OCI-LY3 (cell line): ENCODE results near the gene OSBPL9.

ENCODE experiments used
- H2AFZ ChIP-seq: fragments of 200-600, 300-600 bp; shearing (Covaris generic); 2 replicates; pipeline ENCODE4 v1.6.0; 2014; ENCODE audit warnings: antibody characterized with exemption, low read depth, low read length
- H3K27ac ChIP-seq: fragments of 200-600, 300-600 bp; sonication (generic); 2 replicates; pipeline ENCODE4 v1.5.1; 2014; ENCODE audit warnings: mild to moderate bottlenecking, low read length, moderate library complexity, mixed read lengths
- H3K27me3 ChIP-seq: fragments of 200-600, 300-600 bp; sonication (generic); 2 replicates; pipeline ENCODE4 v1.6.1; 2014; ENCODE audit warnings: low read depth, low read length, mixed read lengths
- H3K36me3 ChIP-seq: fragments of 200-600, 300-600 bp; sonication (generic); replicated peaks from 2 replicates; pipeline ENCODE3; 2014; ENCODE audit warnings: low read depth, low read length, mixed read lengths
- H3K4me1 ChIP-seq: fragments of 300-600, 200-600 bp; sonication (generic); 2 replicates; pipeline ENCODE4 v1.6.1; 2014; ENCODE audit warnings: low read length, mixed read lengths
- H3K4me2 ChIP-seq: fragments of 200-600, 300-600 bp; sonication (generic); 2 replicates; pipeline ENCODE4 v1.6.1; 2014; ENCODE audit warnings: low read length, mixed read lengths
- H3K4me3 ChIP-seq: fragments of 300-600, 200-600 bp; sonication (generic); 2 replicates; pipeline ENCODE4 v1.5.1; 2014; ENCODE audit warnings: antibody characterized with exemption, mild to moderate bottlenecking, low read length, moderate library complexity
- H3K79me2 ChIP-seq: fragments of 300-600, 200-600 bp; shearing (Covaris generic); 2 replicates; pipeline ENCODE4 v1.6.1; 2014; ENCODE audit warnings: mild to moderate bottlenecking, low read length, mixed read lengths
- H3K9ac ChIP-seq: fragments of 300-600, 200-600 bp; shearing (Covaris generic); 2 replicates; pipeline ENCODE4 v1.6.0; 2014; ENCODE audit warnings: mild to moderate bottlenecking, low read length, moderate library complexity
- H3K9me3 ChIP-seq: fragments of 200-600, 300-600 bp; shearing (Covaris generic); 2 replicates; pipeline ENCODE4 v1.6.1; 2014; ENCODE audit warnings: low read length, mixed read lengths; ENCODE audit not compliant: insufficient read depth
- H4K20me1 ChIP-seq: fragments of 200-600, 300-600 bp; sonication (generic); 2 replicates; pipeline ENCODE4 v1.6.1; 2016; ENCODE audit warnings: low read length, mixed read lengths; ENCODE audit not compliant: insufficient read depth
- EZH2phosphoT487 ChIP-seq: fragments of 200-600 bp; shearing (Covaris generic); IDR thresholded peaks from 2 replicates; pipeline ENCODE4 v1.6.1; 2018; ENCODE audit warnings: antibody characterized with exemption, mixed run types, low read depth
- TF ChIP-seq, protein P1 (sequence below): fragments of 200-600, 300-600 bp; sonication (generic); IDR thresholded peaks from 2 replicates; pipeline ENCODE4 v1.5.1; 2014; ENCODE audit warnings: antibody characterized with exemption, low read length, low read depth

OSBPL9 gene

DNA sequence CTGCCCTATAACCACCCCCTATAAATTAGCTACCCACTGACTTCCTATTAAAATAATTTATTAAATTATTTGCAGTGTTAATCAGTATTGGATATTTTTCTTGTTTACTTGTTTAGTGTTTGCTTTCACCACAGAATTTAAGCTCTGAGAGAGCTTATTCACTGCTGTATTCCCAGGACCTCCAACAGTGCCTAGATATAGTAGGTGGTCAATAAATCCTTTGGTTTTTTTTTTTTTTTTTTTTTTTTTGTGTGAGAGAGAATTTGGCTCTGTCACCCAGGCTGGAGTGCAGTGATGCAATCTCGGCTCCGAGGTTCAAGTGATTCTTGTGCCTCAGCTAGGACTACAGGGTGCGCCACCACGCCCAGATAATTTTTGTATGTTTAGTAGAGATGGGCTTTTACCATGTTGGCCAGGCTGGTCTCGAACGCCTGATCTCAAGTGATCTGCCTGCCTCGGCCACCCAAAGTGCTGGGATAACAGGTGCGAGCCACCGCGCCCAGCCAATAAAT, 1.1 kb upstream of the OSBPL9 start:
- H4K20me1 ChIP-seq, result no peaks in the 10 kb centered on the region
- H3K9ac ChIP-seq, result no peak overlapping the region
- no peak overlapping the region for H2AFZ ChIP-seq
- no peaks in the 10 kb centered on the region for H3K9me3 ChIP-seq
- no peaks in the 10 kb centered on the region for H3K36me3 ChIP-seq
- peaks cover 5% of the 10 kb centered on the region; the same call in 1 of the 2 replicates for H3K79me2 ChIP-seq
- TF ChIP-seq, protein P1, sequence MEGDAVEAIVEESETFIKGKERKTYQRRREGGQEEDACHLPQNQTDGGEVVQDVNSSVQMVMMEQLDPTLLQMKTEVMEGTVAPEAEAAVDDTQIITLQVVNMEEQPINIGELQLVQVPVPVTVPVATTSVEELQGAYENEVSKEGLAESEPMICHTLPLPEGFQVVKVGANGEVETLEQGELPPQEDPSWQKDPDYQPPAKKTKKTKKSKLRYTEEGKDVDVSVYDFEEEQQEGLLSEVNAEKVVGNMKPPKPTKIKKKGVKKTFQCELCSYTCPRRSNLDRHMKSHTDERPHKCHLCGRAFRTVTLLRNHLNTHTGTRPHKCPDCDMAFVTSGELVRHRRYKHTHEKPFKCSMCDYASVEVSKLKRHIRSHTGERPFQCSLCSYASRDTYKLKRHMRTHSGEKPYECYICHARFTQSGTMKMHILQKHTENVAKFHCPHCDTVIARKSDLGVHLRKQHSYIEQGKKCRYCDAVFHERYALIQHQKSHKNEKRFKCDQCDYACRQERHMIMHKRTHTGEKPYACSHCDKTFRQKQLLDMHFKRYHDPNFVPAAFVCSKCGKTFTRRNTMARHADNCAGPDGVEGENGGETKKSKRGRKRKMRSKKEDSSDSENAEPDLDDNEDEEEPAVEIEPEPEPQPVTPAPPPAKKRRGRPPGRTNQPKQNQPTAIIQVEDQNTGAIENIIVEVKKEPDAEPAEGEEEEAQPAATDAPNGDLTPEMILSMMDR, result no peak
- TF ChIP-seq EZH2phosphoT487, result no peak
- H3K27me3 ChIP-seq, result 0 out of 2 replicates have a peak, but pooled peaks cover 5% of the 10 kb centered on the region
- H3K4me2 ChIP-seq, result no peak overlapping the region
- no peak overlapping the region for H3K4me3 ChIP-seq
- H3K4me1 ChIP-seq, result peaks cover 5% of the 10 kb centered on the region
- no peak overlapping the region for H3K27ac ChIP-seq

DNA sequence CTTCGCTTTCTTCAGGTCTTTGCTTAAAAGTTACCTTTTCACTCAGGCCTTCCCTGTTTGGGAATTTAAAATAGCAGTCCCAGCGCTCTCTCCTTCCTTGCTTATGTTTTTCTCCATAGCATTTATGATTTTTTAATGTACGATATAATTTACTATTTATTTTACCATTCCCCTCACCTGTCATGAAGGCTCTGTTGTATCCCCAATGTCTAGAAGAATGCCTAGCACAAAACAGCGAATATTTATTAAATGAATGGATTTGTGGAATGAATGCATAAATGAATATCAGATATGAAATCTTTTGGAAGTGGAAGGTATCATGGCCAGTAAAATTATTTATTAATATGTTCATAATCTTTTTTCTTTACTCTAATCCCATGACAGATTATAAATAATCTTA, 402 bp upstream of the OSBPL9 start:
- TF ChIP-seq, protein P1, result no peak
- TF ChIP-seq EZH2phosphoT487, result no peak
- no peaks in the 10 kb centered on the region for H4K20me1 ChIP-seq
- no peaks in the 10 kb centered on the region for H3K36me3 ChIP-seq
- H2AFZ ChIP-seq, result peak overlapping the region; percentile 57; the same call in 1 of the 2 replicates
- peak overlapping the region; percentile 100 for H3K4me3 ChIP-seq
- no peaks in the 10 kb centered on the region for H3K9me3 ChIP-seq
- H3K4me2 ChIP-seq, result peak overlapping the region; percentile 68
- H3K9ac ChIP-seq, result 0 out of 2 replicates have a peak overlapping the region, but pooled peaks have one; percentile 8
- H3K79me2 ChIP-seq, result peaks cover 5% of the 10 kb centered on the region; the same call in 1 of the 2 replicates
- H3K27me3 ChIP-seq, result 0 out of 2 replicates have a peak, but pooled peaks cover under 1% of the 10 kb centered on the region
- no peak overlapping the region for H3K27ac ChIP-seq
- peaks cover 5% of the 10 kb centered on the region for H3K4me1 ChIP-seq

DNA sequence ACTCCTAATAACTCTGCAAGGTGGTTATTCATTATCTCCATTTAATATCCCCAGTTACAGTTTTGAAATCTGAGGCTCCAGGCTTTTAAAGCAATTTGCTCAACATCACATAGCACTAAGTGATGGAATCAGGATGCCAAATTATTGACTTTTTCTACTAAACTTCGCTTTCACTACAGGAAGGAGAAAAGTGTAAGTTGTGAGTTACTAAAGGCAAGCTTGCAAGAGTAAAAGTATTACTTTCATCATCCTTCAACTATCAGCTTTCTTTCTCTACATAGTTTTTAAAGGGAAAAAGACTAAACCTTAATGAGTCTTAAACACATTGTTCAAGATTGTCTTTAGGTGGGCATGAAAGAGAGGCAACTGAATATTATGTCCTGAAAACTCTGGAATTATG, 1.8 kb downstream of the OSBPL9 start:
- no peak overlapping the region for H2AFZ ChIP-seq
- H3K27me3 ChIP-seq, result no peaks in the 10 kb centered on the region
- H3K4me1 ChIP-seq, result peaks cover 5% of the 10 kb centered on the region
- H3K4me2 ChIP-seq, result no peak overlapping the region
- no peaks in the 10 kb centered on the region for H3K9me3 ChIP-seq
- no peak for TF ChIP-seq EZH2phosphoT487
- H3K4me3 ChIP-seq, result no peak overlapping the region
- no peaks in the 10 kb centered on the region for H3K36me3 ChIP-seq
- no peaks in the 10 kb centered on the region for H4K20me1 ChIP-seq
- H3K27ac ChIP-seq, result no peak overlapping the region
- H3K79me2 ChIP-seq, result peaks cover 5% of the 10 kb centered on the region; the same call in 1 of the 2 replicates
- no peak overlapping the region for H3K9ac ChIP-seq

DNA sequence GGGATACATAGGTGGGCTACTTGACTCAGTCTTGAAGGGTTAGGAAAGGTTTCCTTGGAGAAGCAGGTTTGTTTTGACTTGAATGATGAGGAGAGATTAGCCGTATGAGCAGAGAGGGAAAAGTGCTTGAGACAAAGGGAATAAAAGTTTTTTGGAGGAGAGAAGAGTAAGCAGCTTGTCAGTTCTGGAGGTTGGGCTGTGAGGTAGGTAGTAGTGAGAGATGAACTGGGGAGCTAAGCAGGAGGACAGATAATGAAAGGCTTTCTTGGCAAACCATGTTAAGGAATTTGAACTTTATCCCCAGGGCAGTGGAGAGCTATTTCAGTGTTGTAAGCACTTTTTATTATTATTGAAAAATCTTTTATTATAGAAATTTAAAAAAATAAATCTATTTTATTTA, 3.6 kb downstream of the OSBPL9 start:
- Histone ChIP-seq H3K4me1 (peaks cover 5% of the 10 kb centered on the region), H3K4me2 (no peak overlapping the region), H3K27me3 (no peaks in the 10 kb centered on the region), H3K79me2 (peaks cover 5% of the 10 kb centered on the region; the same call in 1 of the 2 replicates), H3K9me3 (no peaks in the 10 kb centered on the region), H2AFZ (no peak overlapping the region), H3K9ac (no peak overlapping the region), H4K20me1 (no peaks in the 10 kb centered on the region), H3K4me3 (no peak overlapping the region), H3K36me3 (no peaks in the 10 kb centered on the region), H3K27ac (no peak overlapping the region)
- no peak for TF ChIP-seq EZH2phosphoT487
- TF ChIP-seq, protein P1, result no peak
